Measurements from ENCODE around the gene ZNF714. TPM values are rescaled to one million over a fixed set of nuclear protein-coding genes. Genes with fewer than 3 reads are reported as not detected.

The ZNF714 gene
- total RNA-seq, 1 experiment from 2014 or later, result 20.0 TPM

- Histone ChIP-seq H3K9me2 (ENCODE audit: insufficient read depth) (no peaks in the 10 kb centered on the region), H3K4me2 (ENCODE audit: low read length) (no peak overlapping the region), H3K27me3 (ENCODE audit: insufficient read depth, low read length) (no peaks in the 10 kb centered on the region), H3K79me2 (ENCODE audit: insufficient read depth, low read length) (peaks cover 23% of the 10 kb centered on the region), H3K9ac (ENCODE audit: low read length) (no peak overlapping the region), H3K9me3 (ENCODE audit: control insufficient read depth in 1 of 2, insufficient read depth in 1 of 2, low read depth in 1 of 2, low read length in 2 of 2) (no peaks in the 10 kb centered on the region), H3K36me3 (ENCODE audit: control insufficient read depth in 1 of 2, insufficient read depth in 2 of 2, low read length in 2 of 2) (peaks cover 11 to 34% of the 10 kb centered on the region in 2 experiments), H3K4me1 (ENCODE audit: control insufficient read depth in 1 of 2, insufficient read depth in 2 of 2, low read length in 2 of 2) (no peaks in the 10 kb centered on the region), H3K4me3 (replicated peaks in 1 of 2; ENCODE audit: low read depth in 1 of 2, low read length in 2 of 2) (no peak overlapping the region), H2AFZ (ENCODE audit: low read depth, low read length, poor library complexity, severe bottlenecking) (no peak overlapping the region), H4K20me1 (ENCODE audit: insufficient read depth) (no peaks in the 10 kb centered on the region), H3K27ac (ENCODE audit: low read depth, low read length) (no peak overlapping the region)
- no peak for DNase-seq (ENCODE audit: low read depth, low spot score)
- CTCF ChIA-PET, result no interaction called here
- no TSS peak for BruUV-seq (replicated peaks)
- TF ChIP-seq MAX (IDR thresholded peaks at IDR 0.05) (no peak), JUND (IDR thresholded peaks at IDR 0.05) (no peak), CEBPB (IDR thresholded peaks at IDR 0.05; ENCODE audit: low read depth) (no peak)
- no peak for ATAC-seq
- RAD21 ChIA-PET (ENCODE audit: low non-redundant PET in 1 of 2, low total read pairs in 2 of 2, uncharacterized antibody in 2 of 2, unreplicated experiment in 2 of 2), result no interaction called here
- POLR2A ChIA-PET, result no interaction called here
- intact Hi-C loops (cut with micrococcal nuclease), result loop anchor here (1.0 kb wide), 1 partner anchor 62 kb away; no protein-coding TSS in a partner anchor
These were observed 69.5 kb downstream of the ZNF714 start for GRCh38 chr19:21151460-21151859.

GRCh38 chr19:21158523-21159135, 76.6 kb downstream of the ZNF714 start:
- RAD21 ChIA-PET (ENCODE audit: low non-redundant PET in 1 of 2, low total read pairs in 2 of 2, uncharacterized antibody in 2 of 2, unreplicated experiment in 2 of 2), result no interaction called here
- no peaks in the 10 kb centered on the region for H3K4me1 ChIP-seq (ENCODE audit: control insufficient read depth in 1 of 2, insufficient read depth in 2 of 2, low read length in 2 of 2)
- CTCF ChIA-PET, result no interaction called here
- TF ChIP-seq SRF (IDR thresholded peaks at IDR 0.05; ENCODE audit: low read depth), result no peak
- TF ChIP-seq EGR1 (IDR thresholded peaks at IDR 0.05; ENCODE audit: low read depth), result no peak
- TF ChIP-seq SIN3A (IDR thresholded peaks at IDR 0.05; ENCODE audit: low read depth), result no peak
- no peak for TF ChIP-seq JUND (IDR thresholded peaks at IDR 0.05)
- TF ChIP-seq CTCF (IDR thresholded peaks at IDR 0.05 in 2 of 3, conservative IDR thresholded peaks at IDR 0.05 in 1 of 3; ENCODE audit: borderline replicate concordance in 1 of 3, insufficient read depth in 1 of 3, low read depth in 2 of 3, low read length in 2 of 3), result no peak
- no peak for TF ChIP-seq YY1 (IDR thresholded peaks at IDR 0.05; ENCODE audit: extremely low read depth, insufficient replicate concordance, low read depth, low read length)
- no peak for TF ChIP-seq ATF3 (IDR thresholded peaks at IDR 0.05)
- TF ChIP-seq RAD21 (IDR thresholded peaks at IDR 0.05; ENCODE audit: low read depth), result no peak
- TF ChIP-seq ZBTB33 (IDR thresholded peaks at IDR 0.05; ENCODE audit: extremely low read depth, insufficient replicate concordance, low read length), result no peak
- TF ChIP-seq EZH2phosphoT487 (IDR thresholded peaks at IDR 0.05; ENCODE audit: borderline replicate concordance), result no peak
- TF ChIP-seq EZH2 (IDR thresholded peaks at IDR 0.05), result no peak
- TF ChIP-seq FOSL1 (IDR thresholded peaks at IDR 0.05; ENCODE audit: low read depth), result no peak
- no peak for TF ChIP-seq POLR2AphosphoS5 (IDR thresholded peaks at IDR 0.05; ENCODE audit: low read depth, low read length)
- TF ChIP-seq TCF7L2 (IDR thresholded peaks at IDR 0.05; ENCODE audit: borderline replicate concordance, extremely low read depth, insufficient read depth, insufficient read length), result no peak
- TF ChIP-seq POLR2A (IDR thresholded peaks at IDR 0.05; ENCODE audit: borderline replicate concordance, extremely low read depth, insufficient read depth, insufficient read length), result no peak

More at GRCh38 chr19:21158523-21159135, 76.6 kb downstream of the ZNF714 start:
- intact Hi-C loops (cut with micrococcal nuclease), result no loop called here
- Histone ChIP-seq H3K27ac (ENCODE audit: low read depth, low read length) (no peak overlapping the region), H3K27me3 (ENCODE audit: insufficient read depth, low read length) (no peaks in the 10 kb centered on the region), H3K4me3 (replicated peaks in 1 of 2; ENCODE audit: low read depth in 1 of 2, low read length in 2 of 2) (no peak overlapping the region), H4K20me1 (ENCODE audit: insufficient read depth) (no peaks in the 10 kb centered on the region), H2AFZ (ENCODE audit: low read depth, low read length, poor library complexity, severe bottlenecking) (no peak overlapping the region), H3K9me2 (ENCODE audit: insufficient read depth) (no peaks in the 10 kb centered on the region), H3K79me2 (ENCODE audit: insufficient read depth, low read length) (peaks cover 76% of the 10 kb centered on the region), H3K4me2 (ENCODE audit: low read length) (no peak overlapping the region), H3K9me3 (ENCODE audit: control insufficient read depth in 1 of 2, insufficient read depth in 1 of 2, low read depth in 1 of 2, low read length in 2 of 2) (no peaks in the 10 kb centered on the region; a peak in 1 of 4 replicates), H3K9ac (ENCODE audit: low read length) (no peak overlapping the region), H3K36me3 (ENCODE audit: control insufficient read depth in 1 of 2, insufficient read depth in 2 of 2, low read length in 2 of 2) (no peaks in the 10 kb centered on the region; a peak in 1 of 4 replicates)
- BruUV-seq (replicated peaks), result no TSS peak
- DNase-seq (ENCODE audit: low read depth, low spot score), result no peak
- POLR2A ChIA-PET, result no interaction called here
- no peak for ATAC-seq

Measured in HCT116 (cell line).